ENCODE data around the gene OGFOD3.
"Not testable (repeated sequence)": the region's sequence is repeated elsewhere in the genome, so short reads cannot be mapped to it uniquely, and the experiment has no call there.

The OGFOD3 gene

GRCh38 chr17:82374626-82375331, 43.6 kb downstream of the OGFOD3 start:
- no peak for DNase-seq (ENCODE audit: low read depth, low spot score)

GRCh38 chr17:82373731-82374625, 44.4 kb downstream of the OGFOD3 start:
- no peak for DNase-seq (ENCODE audit: low read depth, low spot score)

DNA sequence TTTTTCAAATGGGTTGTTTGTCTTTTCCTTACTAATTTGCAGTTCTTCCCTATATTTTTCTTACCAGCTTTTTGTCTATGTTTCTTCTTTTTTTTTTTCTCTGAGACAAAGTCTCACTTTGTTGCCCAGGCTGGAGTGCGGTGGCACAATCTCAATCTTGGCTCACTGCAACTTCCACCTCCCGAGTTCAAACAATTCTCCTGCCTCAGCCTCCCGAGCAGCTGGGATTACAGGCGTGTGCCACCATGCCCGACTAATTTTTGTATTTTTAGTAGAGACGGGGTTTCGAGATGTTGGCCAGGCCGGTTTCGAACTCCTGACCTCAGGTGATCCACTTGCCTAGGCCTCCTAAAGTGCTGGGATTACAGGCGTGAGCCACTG, 45.3 kb downstream of the OGFOD3 start:
- DNase-seq (ENCODE audit: low read depth, low spot score): not testable (repeated sequence)

DNA sequence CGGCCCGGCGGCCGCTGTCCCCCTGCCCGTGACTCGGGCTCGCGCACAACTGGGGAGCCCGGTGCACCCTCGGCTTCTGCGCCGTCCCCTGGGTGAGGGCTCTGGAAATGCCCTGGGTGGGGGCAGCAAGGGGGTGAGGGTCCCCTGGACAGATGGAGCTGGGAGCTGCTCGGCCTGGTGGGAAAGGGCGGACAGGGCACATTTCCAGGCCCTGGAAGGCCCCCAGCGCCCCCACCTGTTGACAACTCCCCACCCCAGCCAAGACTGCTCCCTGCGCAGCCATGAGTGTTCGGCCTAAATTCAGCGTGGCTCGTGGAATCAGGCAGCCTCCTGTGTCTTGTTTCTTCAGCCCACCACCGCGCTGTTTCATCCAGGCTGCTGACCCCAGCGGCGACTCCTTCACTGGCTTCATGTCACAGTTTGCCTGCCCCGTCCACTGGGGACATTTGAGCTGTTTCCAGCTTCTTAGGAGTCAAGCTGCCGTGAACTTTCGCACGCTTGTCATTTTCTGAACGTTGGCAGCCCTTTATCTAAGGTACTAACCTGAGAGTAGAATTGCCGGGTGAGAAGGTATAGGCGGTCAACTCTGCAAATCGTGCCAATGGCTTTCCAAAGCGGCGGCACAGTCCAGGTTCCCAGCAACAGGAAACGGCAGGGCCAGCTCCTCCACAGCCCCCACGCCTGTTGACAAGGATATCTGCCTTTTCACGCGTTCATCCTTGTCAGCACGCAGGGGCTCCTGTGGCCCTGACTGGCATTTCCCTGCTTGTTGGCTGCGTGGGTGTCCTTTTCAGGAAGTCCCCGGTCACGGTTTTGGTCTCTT, 45.9 kb downstream of the OGFOD3 start:
- DNase-seq (ENCODE audit: low read depth, low spot score): no peak

DNA sequence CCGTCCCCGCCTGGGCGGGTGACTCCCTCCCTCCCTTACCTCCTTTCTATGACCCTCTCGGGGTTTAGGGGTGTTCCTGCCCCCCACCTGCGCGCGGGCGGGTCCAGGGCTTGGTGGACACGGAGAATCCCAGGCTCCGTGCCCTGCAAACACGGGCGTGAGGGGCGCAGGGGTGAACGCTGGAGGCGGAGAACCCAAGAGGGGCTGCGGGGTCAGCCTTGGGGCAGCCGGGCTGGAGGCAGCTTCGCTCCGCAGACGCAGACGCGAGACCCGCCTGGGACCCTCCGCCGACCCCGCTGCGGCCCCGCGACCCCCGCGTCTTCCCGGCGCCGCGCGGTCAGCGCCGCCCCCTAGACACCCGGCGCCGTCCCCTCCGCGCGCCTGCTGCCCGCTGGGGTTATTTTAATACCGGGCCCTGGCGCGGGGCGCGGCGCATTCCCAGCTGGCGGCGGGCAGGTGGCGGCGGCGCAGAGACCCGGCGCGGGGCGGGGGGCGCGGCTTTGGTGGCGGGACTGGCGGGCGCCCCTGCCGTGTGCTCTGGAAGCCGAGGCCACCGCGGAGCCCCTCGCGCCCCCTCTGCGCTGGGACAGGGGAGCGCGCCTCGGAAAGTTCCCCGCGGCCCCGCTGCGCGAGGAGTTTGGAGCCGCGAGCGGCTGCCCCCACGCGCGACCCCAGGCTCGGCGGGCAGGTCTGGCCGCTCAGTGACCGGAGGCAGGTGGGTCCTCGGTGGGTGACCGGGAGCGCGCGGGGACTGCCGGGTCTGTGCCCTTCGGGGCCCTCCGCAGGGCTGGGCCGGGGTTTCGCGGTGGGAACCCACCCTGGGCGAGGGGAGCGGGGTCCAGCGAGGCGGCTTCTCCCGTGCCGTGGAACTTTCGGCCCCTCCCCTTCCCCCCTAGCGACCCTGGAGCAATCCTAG, 46.8 kb downstream of the OGFOD3 start, which contains the start of gene UTS2R:
Gene UTS2R (plus strand): TSS at position 433 of the 916 bp plus-strand sequence. CDS start 2,560 bp downstream, outside the sequence.
- DNase-seq (ENCODE audit: low read depth, low spot score): no peak

DNA sequence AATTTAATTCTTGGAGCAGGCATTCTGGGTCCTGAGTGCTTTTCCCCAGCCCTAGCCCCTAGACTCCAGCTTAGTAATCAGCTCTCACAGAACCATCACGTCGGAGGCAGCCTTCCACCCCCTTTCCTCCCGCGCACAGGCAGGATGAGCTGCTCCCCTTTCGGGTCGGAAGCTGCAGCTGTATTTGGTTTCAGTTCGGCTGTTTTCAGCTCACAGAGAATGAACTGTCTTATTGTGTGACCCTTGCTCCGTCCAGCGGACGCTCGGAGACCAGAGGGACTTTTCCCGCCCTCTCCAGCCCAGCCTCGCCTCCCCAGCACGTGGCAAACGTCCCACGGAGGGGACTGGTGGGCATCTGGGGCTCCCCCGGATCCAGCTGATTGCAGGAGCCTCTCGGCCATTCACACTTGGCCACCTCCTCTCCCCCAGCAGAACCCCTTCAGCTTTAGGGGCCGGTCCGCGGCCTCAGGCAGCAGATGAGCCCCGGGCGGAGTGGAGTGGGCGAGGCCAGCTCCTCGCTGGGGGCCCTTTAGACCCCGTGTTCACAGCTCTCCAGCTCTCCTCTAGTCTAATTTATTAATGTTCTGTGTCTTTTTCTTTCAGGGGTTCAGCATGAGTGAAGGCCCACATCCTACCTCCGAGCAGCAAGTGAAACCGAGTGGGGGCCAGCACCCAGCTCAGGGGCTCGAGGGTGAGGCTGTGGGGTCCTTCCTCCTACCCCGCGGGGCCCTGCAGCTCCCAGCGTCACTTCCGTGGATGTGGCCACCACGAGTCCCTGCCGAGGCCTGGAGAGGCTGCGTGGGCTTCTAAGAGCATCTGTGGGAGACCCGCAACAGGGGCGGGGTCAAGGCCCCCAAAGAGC, 47.7 kb downstream of the OGFOD3 start:
- DNase-seq (ENCODE audit: low read depth, low spot score): no peak

DNA sequence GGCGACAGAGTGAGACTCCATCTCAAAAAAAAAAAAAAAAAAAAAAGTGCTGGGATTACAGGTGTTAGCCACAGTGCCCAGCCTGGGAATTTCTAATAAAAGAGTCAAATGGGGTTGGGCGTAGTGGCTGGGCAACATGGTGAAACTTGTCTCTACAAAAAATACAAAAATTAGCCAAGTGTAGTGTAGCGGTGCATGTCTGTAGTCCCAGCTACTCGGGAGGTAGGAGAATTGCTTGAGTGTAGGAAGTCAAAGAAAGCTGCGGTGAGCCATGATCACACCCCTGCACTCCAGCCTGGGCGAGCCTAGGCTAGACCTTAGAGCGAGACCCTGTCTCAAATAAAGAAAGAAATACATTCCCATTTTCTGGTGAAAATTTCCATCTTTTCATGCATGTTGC, 49.2 kb downstream of the OGFOD3 start:
- DNase-seq (ENCODE audit: low read depth, low spot score): no peak

DNA sequence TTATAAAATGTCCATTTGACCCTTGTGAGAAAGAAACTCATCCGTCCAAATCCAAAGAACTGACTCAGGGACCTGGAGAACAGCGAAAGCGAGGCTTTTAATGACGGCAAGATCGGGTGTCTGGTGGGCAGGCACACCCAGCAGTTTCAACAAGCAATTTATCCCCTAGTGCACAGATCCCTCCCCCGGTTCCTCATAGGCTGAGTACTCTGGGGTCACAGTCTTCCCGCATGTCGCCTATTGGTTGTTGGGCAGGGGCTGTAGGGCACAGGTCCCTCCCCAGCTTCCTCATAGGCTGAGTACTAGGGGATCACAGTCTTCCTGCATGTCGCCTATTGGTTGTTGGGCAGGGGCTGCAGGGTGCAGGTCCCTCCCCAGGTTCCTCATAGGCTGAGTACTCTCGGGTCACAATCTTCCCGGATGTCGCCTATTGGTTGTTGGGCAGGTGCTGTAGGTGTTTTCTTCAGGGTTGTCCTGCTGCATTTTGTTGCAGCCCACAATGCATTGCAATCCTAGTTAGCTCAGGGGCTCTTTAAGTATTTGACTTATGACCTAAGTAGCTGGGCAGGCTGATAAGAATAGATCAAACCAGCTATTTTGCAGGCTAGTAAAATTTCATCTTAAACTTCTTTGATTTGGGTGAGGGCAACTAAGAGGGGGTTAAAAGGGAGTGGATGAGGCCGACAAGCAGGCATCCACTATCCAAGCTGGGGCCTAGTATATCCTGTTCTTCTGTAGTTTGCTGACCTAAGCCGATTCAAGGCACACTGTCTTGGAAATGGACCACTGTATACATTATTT, 50.5 kb downstream of the OGFOD3 start:
- DNase-seq (ENCODE audit: low read depth, low spot score): peak; percentile 78

DNA sequence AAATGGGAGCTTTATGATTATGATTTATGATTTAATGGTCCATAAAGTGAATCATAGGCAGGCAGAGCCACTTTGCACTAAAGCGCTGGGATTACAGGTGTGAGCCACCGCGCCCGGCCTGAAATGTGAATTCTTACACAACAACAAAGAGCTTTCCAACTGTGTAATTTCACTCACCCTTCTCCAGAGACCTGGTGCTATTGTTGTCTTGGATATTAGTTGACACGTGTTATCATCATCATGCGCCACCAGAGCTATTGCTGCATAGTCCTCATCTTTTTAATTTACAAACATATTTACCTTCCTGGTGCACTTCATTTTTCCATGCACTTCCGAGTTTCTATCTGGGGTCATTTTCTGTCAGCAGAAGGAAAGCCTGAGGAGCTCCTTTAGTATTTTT, 51.6 kb downstream of the OGFOD3 start:
- no peak for DNase-seq (ENCODE audit: low read depth, low spot score)

- DNase-seq (ENCODE audit: low read depth, low spot score): no peak
Measured at GRCh38 chr17:82365606-82366295, 52.6 kb downstream of the OGFOD3 start.

- no peak for DNase-seq (ENCODE audit: low read depth, low spot score)
Measured at GRCh38 chr17:82361885-82362633, 56.3 kb downstream of the OGFOD3 start.

DNA sequence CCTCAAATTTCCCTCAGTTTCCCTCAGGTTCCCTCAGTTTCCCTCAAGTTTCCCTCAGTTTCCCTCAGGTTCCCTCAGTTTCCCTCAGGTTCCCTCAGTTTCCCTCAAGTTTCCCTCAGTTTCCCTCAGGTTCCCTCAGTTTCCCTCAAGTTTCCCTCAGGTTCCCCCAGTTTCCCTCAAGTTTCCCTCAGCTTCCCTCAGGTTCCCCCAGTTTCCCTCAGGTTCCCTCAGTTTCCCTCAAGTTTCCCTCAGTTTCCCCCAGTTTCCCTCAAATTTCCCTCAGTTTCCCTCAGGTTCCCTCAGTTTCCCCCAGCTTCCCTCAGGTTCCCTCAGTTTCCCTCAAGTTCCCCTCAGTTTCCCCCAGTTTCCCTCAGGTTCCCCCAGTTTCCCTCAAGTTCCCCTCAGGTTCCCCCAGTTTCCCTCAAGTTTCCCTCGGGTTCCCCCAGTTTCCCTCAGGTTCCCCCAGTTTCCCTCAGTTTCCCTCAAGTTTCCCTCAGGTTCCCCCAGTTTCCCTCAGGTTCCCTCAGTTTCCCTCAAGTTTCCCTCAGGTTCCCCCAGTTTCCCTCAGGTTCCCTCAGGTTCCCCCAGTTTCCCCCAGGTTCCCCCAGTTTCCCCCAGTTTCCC, 58.8 kb downstream of the OGFOD3 start:
- not testable (repeated sequence) for DNase-seq (ENCODE audit: low read depth, low spot score)

GRCh38 chr17:82358465-82359350, 59.7 kb downstream of the OGFOD3 start, which contains the start of gene TEX19:
Gene TEX19 (plus strand): TSS chr17:82359247. CDS start chr17:82362151, 2,904 bp downstream.
- DNase-seq (ENCODE audit: low read depth, low spot score): no peak

DNA sequence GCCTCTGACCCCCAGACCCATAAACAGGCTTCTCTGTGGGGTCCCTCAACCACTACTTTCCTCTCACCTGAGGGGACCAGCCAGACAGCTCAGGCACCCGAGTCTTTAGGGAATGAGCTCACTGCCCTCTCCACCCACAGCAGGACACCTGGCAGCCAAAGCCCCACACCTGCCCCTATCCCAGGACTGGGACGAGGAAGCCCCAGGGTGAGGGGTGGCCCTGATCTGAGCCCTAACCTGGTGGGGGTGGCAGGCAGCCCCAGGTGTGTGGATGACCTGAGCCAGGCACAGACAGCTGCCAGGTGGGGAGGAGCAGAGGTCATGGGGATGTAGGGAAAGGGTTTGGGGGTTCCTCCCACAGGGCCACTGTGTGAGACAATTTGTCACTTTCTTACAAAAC, 61.0 kb downstream of the OGFOD3 start:
- no peak for DNase-seq (ENCODE audit: low read depth, low spot score)

- no peak for DNase-seq (ENCODE audit: low read depth, low spot score)
Measured at GRCh38 chr17:82356845-82357355, 61.5 kb downstream of the OGFOD3 start.

Measured in iPS DF 19.7 (cell line).